ENCODE measurements around the gene CHSY1. TPM values are rescaled to one million over a fixed set of nuclear protein-coding genes. Genes with fewer than 3 reads are reported as not detected.

The CHSY1 gene
- total RNA-seq, 4 donors from 2014 or later: 16.9 to 85.3 (median 39.4) TPM

- ATAC-seq (ENCODE audit: low FRiP score) (peak; percentile 43), DNase-seq (ENCODE audit: low spot score) (no peak)
- TF ChIP-seq CTCF (IDR thresholded peaks at IDR 0.05): no peak
Observed at GRCh38 chr15:101188637-101189408, 63.0 kb downstream of the CHSY1 start.

GRCh38 chr15:101187820-101188636 lies 63.8 kb downstream of the CHSY1 start:
- TF ChIP-seq CTCF (IDR thresholded peaks at IDR 0.05): no peak
- DNase-seq (ENCODE audit: low spot score) (no peak), ATAC-seq (ENCODE audit: low FRiP score) (no peak)

DNA sequence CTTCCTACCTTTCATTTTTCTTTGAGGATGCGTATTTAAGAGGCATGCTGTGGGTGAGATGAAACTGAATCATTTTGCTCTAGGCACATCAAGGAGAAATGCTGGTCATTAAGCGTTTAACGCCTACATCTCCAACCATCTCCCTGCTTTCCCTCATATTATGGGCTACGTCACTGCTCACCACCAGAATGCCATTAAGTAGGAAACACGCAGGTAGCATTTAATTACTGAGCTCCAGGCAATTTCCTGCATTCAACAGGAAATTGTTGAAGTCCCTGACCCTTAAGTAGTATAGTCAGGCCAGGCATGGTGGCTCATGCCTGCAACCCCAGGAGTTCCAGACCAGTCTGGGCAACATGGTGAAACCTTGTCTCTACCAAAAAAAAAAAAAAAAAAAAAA lies 66.1 kb downstream of the CHSY1 start:
- ATAC-seq (ENCODE audit: low FRiP score) (no peak), DNase-seq (ENCODE audit: low spot score) (no peak)
- no peak for TF ChIP-seq CTCF (IDR thresholded peaks at IDR 0.05)

DNA sequence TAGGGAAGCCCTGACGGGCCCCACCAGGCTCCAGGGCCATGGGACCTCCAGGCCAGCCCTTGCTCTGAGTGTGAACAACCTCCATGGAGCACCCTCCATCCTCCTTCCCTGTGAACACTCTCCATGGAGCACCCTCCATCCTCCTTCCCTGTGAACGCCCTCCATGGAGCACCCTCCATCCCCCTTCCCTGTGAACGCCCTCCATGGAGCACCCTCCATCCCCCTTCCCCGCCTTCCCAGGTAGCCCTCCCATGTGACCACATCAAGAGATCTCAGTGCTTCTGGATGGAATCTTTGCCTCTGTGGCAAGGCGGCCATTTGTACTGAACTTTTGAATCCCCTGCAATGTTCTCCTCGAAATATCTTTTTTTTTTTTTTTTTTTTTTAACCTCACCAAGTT lies 66.5 kb downstream of the CHSY1 start:
- ATAC-seq (ENCODE audit: low FRiP score): no peak

DNA sequence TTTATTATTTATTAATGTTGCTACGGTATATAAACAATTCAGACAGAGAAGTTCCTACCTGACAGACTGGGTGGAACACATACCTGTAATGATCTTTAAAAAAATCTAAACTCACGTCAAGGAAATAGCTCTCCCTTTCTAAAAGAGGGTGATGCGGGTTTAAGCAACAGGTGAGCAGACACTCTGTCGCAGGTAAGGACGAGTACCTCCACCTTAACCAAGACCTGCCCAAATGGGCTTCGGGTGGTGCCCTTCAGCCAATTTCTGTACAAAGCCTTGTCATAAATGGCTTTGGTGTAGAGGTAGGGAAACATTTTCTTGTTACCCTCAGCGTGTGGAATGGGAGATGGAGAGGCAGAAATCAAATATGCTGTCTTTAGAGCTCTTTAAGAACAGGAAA lies 67.0 kb downstream of the CHSY1 start:
- TF ChIP-seq CTCF (IDR thresholded peaks at IDR 0.05): no peak
- DNase-seq (ENCODE audit: low spot score): no peak
- no peak for ATAC-seq (ENCODE audit: low FRiP score)

More for the DNA sequence above, 66.5 kb downstream of the CHSY1 start:
- TF ChIP-seq CTCF (IDR thresholded peaks at IDR 0.05): no peak
- no peak for DNase-seq (ENCODE audit: low spot score)

GRCh38 chr15:101183931-101184305 lies 67.9 kb downstream of the CHSY1 start:
- no peak for DNase-seq (ENCODE audit: low spot score)

More at GRCh38 chr15:101183931-101184305, 67.9 kb downstream of the CHSY1 start:
- no peak for ATAC-seq (ENCODE audit: low FRiP score)
- no peak for TF ChIP-seq CTCF (IDR thresholded peaks at IDR 0.05)

All from omental fat pad (tissue), 4 donors.